SIG-M5 (cell line): ENCODE measurements around the gene NPC1.
"Not testable (repeated sequence)": the region's sequence is repeated elsewhere in the genome, so short reads cannot be mapped to it uniquely, and the experiment has no call there.

Source experiments
- DNase-seq: peaks from one replicate; lab custom pipeline; 2025; lab: John Stamatoyannopoulos, UW

The NPC1 gene

GRCh38 chr18:23575309-23575651 lies 11.0 kb downstream of the NPC1 start:
- DNase-seq, result no peak

DNA sequence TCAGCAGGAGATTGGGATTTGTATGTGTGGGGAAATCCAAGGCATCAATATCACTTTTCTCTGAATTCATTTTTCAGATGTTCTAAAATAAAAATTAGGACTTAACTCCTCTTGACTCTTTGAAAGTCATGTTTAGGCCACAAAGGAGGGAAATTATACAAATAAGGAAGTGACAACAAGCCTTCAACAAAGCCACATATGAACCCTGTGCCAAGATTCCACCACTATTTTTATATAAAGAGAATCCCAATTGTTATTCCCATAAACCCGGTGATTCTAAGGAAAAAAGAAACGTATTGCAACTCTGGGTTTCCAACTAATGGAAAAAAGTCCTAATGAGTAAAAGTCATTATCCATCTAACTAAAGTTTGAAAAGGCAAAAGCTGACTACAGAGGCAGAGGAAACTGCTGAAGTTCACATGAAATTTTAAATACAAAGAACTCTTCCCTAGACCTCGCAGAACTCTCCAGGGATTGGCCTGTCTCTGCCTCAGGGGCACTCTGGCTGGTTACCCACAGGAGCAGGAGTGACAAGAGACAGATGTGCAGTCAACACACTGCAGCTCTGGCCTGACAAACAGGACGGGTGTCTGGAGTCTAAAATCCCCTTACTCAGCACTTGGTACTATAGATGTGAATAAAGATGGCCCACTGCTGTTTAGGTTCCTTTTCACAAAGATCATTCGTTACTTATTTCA lies 11.5 kb downstream of the NPC1 start:
- no peak for DNase-seq

DNA sequence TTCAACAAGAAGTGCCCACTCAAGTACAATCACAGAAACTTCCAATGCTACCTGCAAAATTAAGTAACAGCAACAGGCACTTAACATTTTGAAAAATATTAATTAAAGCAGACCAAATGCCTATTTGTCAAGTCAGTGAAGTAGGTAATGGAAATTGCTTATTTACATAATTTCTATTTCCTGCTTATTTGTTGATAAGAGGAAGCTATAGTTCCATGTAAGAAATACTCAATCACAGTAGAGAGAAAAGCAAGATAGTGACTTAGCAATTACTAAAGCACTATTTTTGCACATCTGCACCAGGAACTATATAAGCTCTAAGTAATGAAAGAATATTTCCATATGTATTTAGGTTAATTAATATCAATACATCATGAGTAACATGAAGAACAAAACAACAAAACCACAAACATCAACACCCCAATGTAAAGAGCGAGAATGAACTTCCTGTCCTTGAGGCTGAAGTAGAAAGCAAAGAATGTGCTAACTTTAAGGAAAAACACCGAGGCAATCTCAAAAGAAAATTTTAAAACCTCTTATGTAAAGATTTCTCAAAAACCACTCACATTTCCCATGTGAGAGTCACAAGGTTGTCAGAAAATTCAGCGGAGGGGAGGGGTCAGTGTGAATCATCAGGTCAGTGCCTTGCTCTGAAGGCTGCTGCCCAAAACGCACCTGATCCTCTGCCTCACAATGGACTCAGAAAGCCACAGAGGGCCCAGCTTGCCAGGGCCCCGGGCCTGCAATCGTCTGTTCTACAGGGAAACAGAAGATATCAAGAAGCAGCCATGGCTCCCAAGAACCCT lies 12.5 kb downstream of the NPC1 start:
- no peak for DNase-seq

DNA sequence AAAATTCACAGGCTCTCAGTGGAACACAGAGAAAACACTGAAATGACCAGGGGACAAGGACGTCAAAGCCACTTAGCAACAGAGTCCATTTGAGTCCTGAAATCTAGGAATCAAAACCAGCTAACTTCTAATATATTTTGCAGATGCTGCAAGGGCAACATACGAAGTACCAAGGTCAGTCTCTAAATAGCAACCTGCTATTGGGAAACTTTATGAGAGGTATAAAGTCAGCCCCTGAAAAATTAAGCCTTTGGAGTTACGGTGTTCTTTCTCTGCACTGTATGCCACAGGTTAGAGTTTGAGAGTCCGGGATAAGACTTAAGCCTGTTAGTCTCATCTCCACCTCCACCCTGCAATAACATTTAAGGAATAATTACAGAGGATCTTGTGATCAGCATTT lies 13.3 kb downstream of the NPC1 start:
- DNase-seq, result no peak

GRCh38 chr18:23572570-23572969 lies 13.7 kb downstream of the NPC1 start:
- no peak for DNase-seq

DNA sequence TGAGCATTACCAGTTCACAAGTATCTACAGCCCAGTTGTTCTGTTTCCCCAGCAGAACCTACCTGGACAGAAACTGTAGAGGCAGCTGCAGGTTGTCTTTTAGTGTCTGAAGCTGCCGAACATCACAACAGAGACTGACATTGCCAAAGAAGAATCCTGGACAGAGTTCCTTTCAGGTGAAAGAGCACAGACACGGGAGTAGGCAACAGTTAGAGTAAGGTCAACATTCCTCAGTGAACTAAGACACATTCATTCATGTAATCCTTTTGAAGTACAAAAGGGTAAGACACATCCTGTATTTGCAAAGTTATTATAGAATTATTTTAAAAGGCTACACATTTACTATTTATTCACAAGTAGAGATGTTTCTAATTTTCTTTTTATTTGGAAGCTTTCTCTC lies 14.3 kb downstream of the NPC1 start:
- no peak for DNase-seq

DNA sequence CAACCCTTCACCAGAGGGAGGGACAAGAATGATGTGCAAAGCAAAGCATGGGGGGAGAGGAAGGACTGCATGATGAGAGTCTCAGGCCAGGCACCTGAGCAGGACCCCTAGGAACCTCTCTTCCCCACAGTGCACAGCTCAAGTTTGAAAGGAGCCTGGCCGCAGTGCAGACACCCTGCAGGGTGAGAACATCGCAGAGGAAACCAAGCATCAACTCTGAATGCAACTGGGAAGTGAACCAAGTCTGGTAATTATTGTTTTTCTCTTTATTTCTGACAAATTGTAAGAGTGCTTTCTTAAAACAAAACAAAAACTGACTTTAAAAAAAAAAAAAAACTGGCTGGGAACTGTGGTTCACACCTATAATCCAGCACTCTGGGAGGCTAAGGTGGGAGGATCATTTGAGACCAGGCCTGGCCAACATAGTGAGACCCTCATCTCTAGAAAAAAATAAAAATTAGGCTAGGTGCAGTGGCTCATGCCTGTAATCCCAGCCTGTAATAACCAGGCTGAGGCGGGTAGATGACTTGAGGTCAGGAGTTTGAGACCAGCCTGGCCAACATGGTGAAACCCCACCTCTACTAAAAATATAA lies 15.3 kb downstream of the NPC1 start:
- no peak for DNase-seq

DNA sequence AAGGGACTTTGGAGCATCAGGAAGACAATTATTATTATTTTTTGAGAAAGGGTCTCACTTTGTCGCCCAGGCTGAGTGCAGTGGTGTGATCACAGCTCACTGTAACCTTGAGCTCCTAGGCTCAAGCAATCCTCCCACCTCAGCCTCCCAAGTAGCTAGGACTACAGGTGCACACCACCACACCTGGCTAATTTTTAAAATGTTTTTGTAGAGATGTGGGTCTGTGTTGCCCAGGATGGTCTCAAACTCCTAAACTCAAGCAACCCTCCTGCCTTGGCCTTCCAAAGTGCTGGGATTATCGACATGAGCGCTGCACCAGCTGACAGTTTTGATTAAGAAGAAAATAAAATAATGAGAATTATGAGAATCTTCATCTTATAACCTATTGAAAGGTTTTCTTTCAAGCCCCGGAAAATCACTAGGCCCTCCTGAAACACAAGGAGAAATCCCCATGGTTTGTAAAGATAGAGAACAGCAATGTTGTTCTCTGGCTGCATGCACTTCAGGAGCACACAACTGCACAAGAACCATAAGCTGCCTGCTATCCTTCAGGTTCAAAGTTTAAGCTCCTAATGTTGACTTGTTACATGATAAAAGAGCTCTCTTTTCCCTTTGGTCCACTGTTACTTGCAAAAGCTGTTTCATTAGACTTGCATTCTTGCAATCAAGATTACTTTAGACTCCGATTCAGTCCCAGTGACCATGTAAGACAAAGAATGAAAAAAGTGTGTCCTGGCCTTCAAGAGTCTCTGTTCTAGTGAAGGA lies 16.8 kb downstream of the NPC1 start:
- DNase-seq, result no peak

GRCh38 chr18:23568281-23569138 lies 17.8 kb downstream of the NPC1 start:
- DNase-seq, result no peak

- no peak for DNase-seq
These were observed 18.6 kb downstream of the NPC1 start for GRCh38 chr18:23567671-23568070.

GRCh38 chr18:23565916-23566547 lies 20.3 kb downstream of the NPC1 start:
- DNase-seq, result no peak

DNA sequence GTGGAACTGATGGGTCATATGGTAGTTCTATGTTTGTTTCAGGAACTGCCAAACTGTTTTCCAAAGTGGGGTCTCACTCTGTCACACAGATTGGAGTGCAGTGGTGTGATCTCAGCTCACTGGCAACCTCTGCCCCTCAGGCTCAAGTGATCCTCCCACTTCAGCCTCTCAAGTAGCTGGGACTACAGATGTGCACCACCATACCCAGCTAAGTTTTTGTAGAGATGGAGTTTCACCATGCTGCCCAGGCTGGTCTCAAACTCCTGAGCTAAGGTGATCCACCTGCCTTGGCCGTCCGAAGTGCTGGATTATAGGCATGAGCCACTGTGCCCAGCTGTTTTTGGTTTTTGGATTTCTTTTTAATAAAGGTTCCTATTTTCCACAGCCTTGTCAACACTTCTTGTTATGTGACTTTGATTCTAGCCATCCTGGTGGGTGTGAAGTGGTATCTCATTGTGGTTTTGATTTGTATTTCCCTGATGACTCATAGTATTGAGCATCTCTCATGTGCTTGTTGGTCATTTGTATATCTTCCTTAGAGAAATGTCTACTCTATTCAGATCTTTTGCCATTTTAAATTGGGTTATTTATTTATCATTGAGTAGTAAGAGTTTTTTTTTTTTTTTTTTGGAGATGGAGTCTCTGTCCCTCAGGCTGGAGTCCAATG lies 22.8 kb downstream of the NPC1 start:
- DNase-seq, result no peak

DNA sequence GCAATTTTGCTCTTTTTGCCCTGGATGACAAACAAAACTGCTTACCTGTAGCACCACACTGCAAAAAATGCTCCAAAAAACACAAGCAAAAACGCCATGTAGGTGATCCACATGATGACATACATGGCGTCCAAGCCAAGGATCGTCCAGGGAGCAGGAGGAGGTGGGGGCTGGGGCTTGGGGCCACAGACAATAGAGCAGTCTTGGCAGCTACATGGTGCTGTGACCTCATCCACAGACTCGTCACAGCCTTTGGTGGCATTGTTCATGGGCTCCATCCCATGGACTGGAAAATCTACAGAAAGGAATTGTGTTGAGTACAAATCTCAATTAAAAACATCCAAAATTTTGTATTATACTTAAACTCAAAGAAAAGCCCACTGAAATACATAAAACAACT lies 26.1 kb downstream of the NPC1 start:
- DNase-seq, result no peak

DNA sequence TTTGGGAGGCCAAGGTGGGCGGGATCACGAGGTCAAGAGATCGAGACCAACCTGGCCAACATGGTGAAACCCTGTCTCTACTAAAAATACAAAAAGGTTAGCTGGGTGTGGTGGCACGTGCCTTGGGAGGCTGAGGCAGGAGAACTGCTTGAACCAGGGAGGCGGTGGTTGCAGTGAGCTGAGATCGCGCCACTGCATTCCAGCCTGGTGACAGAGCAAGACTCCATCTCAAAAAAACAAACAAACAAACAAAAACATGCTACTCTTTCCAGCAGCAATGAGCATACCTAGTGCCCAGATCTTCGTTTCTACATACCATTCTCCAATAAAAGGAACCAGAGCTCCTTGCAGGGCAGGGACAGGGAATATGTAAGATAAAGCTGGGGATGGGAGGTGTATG lies 28.8 kb downstream of the NPC1 start:
- not testable (repeated sequence) for DNase-seq

DNA sequence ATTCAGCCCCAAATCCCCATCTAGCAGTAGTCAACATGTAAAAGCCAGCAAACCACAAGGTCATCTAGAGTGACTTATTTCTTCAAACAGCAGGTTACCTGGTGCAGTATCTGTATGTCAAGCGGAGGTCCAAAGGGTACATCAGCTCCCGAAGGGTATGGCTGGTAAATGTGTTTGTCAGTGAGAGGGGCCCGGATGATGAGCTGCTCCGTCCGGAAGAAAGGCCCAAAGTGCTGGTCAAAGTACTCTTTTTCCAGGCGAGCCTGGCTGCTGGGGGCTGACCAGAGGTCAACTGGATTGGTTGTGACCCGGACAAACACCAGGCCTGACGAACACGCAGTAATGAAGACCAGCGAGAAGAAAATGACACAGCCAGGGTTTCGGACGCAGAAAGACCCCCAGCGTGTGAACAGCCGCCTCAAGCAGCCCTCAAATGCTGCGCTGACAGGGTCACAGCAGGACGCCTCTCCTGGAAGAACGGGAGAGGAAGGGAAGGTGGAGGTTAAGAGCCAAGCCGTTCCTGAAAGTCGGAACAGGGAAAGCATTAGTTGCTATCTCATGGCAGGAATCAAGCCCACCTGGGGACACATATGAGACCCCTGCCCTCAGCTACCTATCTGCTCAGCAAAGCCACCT lies 30.0 kb downstream of the NPC1 start:
- DNase-seq, result no peak

GRCh38 chr18:23553887-23554286 lies 32.4 kb downstream of the NPC1 start:
- no peak for DNase-seq

DNA sequence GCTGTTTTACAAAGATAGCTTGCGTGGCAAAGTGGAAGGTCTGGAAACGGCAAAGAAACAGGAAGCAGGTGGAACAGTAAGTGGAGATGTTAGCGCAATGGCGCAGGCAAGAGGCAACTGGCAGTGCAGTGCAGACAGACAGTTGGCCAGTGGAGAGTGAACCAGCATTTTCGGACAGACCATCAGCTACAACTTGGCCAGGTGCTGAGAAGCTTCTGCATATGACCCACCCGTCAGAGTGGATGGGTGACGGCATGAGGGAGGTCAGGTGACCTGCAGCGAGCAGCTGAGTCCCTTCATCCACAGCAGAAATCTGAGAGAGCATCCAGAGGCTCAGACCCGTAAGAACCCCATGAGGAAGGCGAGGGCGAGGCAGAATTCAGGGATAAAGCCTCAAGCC lies 33.8 kb downstream of the NPC1 start:
- no peak for DNase-seq

GRCh38 chr18:23551978-23552377 lies 34.3 kb downstream of the NPC1 start:
- DNase-seq, result no peak

DNA sequence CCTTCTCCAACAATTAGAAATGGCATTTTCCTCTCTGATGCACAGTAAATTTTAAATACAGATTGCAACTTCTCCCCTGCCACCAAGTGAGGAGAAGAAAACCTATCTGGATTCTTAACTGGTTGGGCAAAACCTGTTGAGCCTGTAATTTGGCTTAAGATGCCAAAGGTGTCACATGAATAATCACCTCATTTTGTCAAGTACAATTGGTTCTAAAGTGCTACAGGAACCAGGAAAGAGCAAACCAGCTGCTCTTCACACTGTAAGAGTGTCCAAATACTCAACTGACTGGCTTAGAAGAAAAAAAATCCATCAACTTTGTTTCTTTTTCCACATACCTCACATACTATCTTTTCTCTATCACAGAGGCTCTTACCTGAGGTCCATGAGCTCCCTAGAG lies 35.4 kb downstream of the NPC1 start:
- DNase-seq, result no peak

- DNase-seq, result no peak
These were observed 37.6 kb downstream of the NPC1 start for GRCh38 chr18:23548719-23549118.
